Measurements from ENCODE around the gene ADAMTS17.

The ADAMTS17 gene

DNA sequence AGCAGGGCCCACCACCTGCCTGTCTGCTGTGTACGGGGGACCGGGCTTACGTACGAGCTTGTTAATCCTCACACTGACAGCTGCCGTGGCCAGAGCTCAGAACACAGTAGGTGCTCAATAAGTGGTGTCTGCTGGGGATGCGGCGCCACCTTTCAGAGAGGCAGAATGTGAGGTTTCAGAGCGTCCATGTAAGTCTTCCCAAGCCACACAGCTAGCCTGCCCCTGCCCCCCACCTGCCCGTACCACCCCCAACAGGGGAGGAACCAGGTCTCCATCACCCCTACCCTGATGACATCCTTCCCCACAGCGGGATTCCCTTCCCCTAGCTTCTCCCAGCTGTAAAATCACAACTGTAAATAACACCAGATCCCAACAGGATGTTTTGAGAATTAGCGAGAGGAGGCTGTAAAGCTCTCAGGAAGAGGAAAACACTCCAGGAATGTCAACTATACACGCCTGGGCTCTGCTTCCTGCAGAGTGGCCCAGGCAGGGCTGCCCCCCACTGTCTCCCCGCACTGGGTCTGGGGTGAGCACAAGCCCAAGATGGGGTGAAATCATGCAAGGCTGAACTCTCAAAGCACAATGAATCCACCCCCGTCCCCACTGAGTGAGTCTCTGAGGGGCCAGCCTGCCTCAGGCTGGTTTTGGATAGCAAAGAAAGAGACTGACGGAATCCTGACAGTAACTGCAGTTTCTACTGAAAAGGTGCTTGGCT, 358.4 kb downstream of the ADAMTS17 start:
- no peaks in the 10 kb centered on the region for H3K79me2 ChIP-seq (ENCODE audit: insufficient read depth, low read length)
- no peaks in the 10 kb centered on the region for H3K4me1 ChIP-seq (ENCODE audit: insufficient read depth, low read length, poor library complexity, severe bottlenecking)
- no peaks in the 10 kb centered on the region for H3K27me3 ChIP-seq (ENCODE audit: insufficient read depth, low read length, poor library complexity, severe bottlenecking)
- no peaks in the 10 kb centered on the region for H3K9me2 ChIP-seq (replicated peaks; ENCODE audit: low read depth, low read length)
- H3K9ac ChIP-seq (ENCODE audit: low read depth, low read length, poor library complexity, severe bottlenecking): no peak overlapping the region
- TF ChIP-seq EZH2phosphoT487 (IDR thresholded peaks at IDR 0.05; ENCODE audit: borderline replicate concordance): no peak
- TF ChIP-seq, protein P1, sequence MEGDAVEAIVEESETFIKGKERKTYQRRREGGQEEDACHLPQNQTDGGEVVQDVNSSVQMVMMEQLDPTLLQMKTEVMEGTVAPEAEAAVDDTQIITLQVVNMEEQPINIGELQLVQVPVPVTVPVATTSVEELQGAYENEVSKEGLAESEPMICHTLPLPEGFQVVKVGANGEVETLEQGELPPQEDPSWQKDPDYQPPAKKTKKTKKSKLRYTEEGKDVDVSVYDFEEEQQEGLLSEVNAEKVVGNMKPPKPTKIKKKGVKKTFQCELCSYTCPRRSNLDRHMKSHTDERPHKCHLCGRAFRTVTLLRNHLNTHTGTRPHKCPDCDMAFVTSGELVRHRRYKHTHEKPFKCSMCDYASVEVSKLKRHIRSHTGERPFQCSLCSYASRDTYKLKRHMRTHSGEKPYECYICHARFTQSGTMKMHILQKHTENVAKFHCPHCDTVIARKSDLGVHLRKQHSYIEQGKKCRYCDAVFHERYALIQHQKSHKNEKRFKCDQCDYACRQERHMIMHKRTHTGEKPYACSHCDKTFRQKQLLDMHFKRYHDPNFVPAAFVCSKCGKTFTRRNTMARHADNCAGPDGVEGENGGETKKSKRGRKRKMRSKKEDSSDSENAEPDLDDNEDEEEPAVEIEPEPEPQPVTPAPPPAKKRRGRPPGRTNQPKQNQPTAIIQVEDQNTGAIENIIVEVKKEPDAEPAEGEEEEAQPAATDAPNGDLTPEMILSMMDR (conservative IDR thresholded peaks at IDR 0.05; ENCODE audit: low read length): no peak
- H3F3A ChIP-seq (ENCODE audit: low read depth): no peaks in the 10 kb centered on the region
- H2AFZ ChIP-seq (ENCODE audit: low read length): no peak overlapping the region
- no peaks in the 10 kb centered on the region for H3K9me3 ChIP-seq (ENCODE audit: insufficient read depth, low read depth, low read length)
- H4K20me1 ChIP-seq (ENCODE audit: insufficient read depth, low read length, poor library complexity, severe bottlenecking): no peaks in the 10 kb centered on the region
- H3K36me3 ChIP-seq (ENCODE audit: insufficient read depth, low read length): no peaks in the 10 kb centered on the region
- no peak overlapping the region for H3K4me2 ChIP-seq (ENCODE audit: low read depth, low read length, poor library complexity, severe bottlenecking)
- no peak overlapping the region for H3K4me3 ChIP-seq (ENCODE audit: low read length, poor library complexity, severe bottlenecking)

GRCh38 chr15:99982662-99983061, 359.1 kb downstream of the ADAMTS17 start:
- Histone ChIP-seq H4K20me1 (ENCODE audit: insufficient read depth, low read length, poor library complexity, severe bottlenecking) (no peaks in the 10 kb centered on the region), H3K79me2 (ENCODE audit: insufficient read depth, low read length) (no peaks in the 10 kb centered on the region), H3K9me3 (ENCODE audit: insufficient read depth, low read depth, low read length) (no peaks in the 10 kb centered on the region), H3K4me1 (ENCODE audit: insufficient read depth, low read length, poor library complexity, severe bottlenecking) (no peaks in the 10 kb centered on the region), H3K36me3 (ENCODE audit: insufficient read depth, low read length) (no peaks in the 10 kb centered on the region), H3K27me3 (ENCODE audit: insufficient read depth, low read length, poor library complexity, severe bottlenecking) (no peaks in the 10 kb centered on the region), H3F3A (ENCODE audit: low read depth) (no peaks in the 10 kb centered on the region), H3K4me2 (ENCODE audit: low read depth, low read length, poor library complexity, severe bottlenecking) (no peak overlapping the region), H3K9ac (ENCODE audit: low read depth, low read length, poor library complexity, severe bottlenecking) (no peak overlapping the region), H3K4me3 (ENCODE audit: low read length, poor library complexity, severe bottlenecking) (no peak overlapping the region), H3K9me2 (replicated peaks; ENCODE audit: low read depth, low read length) (no peaks in the 10 kb centered on the region), H2AFZ (ENCODE audit: low read length) (no peak overlapping the region)
- TF ChIP-seq, protein P1 (conservative IDR thresholded peaks at IDR 0.05; ENCODE audit: low read length): no peak
- TF ChIP-seq EZH2phosphoT487 (IDR thresholded peaks at IDR 0.05; ENCODE audit: borderline replicate concordance): no peak

DNA sequence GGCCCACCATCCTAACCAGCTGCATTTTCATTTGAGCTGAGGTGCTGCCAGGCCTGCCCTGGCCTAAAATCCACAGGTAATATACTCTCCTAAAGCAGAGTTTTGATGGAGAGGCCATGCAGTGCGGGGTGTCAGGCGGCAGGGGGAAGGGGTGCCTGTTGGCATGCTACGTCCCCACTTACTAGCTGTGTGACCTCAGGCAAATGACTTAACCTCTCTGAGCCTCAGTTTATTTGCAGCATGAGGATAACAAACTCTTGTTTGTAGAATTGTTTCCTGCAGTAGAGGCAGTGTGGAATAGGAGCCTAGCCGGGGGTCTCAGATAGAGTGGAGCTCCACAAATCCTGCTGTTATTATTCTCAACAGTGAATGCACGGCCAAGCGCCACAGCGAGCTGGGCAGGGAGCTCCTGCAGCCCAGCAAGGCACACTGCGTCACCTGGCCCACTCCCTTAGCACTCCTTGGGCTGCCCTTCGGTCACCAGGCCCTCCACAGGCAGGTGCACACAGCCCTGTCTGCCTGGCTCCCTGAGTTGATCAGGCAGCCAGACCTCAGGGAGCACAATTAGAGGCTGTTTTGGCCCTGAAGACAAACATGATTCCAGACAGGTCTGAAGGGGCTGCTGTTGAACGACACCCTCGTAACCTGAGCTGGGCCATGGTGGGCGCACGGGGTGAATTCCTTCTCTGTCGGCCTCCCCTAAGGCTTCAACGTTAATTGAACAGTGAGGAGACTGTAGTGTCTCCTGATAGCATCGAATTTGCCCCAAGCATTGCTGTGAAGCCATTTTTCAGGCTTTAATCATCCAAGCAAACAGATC, 359.7 kb downstream of the ADAMTS17 start:
- Histone ChIP-seq H3K4me3 (ENCODE audit: low read length, poor library complexity, severe bottlenecking) (no peak overlapping the region), H3K4me2 (ENCODE audit: low read depth, low read length, poor library complexity, severe bottlenecking) (no peak overlapping the region), H3K9me3 (ENCODE audit: insufficient read depth, low read depth, low read length) (no peaks in the 10 kb centered on the region), H2AFZ (ENCODE audit: low read length) (no peak overlapping the region), H3F3A (ENCODE audit: low read depth) (no peaks in the 10 kb centered on the region), H3K27me3 (ENCODE audit: insufficient read depth, low read length, poor library complexity, severe bottlenecking) (no peaks in the 10 kb centered on the region), H4K20me1 (ENCODE audit: insufficient read depth, low read length, poor library complexity, severe bottlenecking) (no peaks in the 10 kb centered on the region), H3K4me1 (ENCODE audit: insufficient read depth, low read length, poor library complexity, severe bottlenecking) (no peaks in the 10 kb centered on the region), H3K79me2 (ENCODE audit: insufficient read depth, low read length) (no peaks in the 10 kb centered on the region), H3K9ac (ENCODE audit: low read depth, low read length, poor library complexity, severe bottlenecking) (no peak overlapping the region), H3K9me2 (replicated peaks; ENCODE audit: low read depth, low read length) (no peaks in the 10 kb centered on the region), H3K36me3 (ENCODE audit: insufficient read depth, low read length) (no peaks in the 10 kb centered on the region)
- no peak for TF ChIP-seq EZH2phosphoT487 (IDR thresholded peaks at IDR 0.05; ENCODE audit: borderline replicate concordance)
- TF ChIP-seq, protein P1 (conservative IDR thresholded peaks at IDR 0.05; ENCODE audit: low read length): no peak
